HEK293 (cell line): ENCODE data around the gene UHRF1.
A peak's percentile ranks its signal among the peaks of the same experiment; 100 is the strongest.

Experiments used
- CTCF ChIA-PET: fragments of 350-600 bp; formaldehyde crosslinking; extraction: SDS; loops from one replicate; lab custom pipeline; 2021; ENCODE audit warnings: antibody characterized with exemption; lab: Yijun Ruan, JAX
- POLR2A ChIA-PET: fragments of 300-600 bp; formaldehyde crosslinking; extraction: SDS; loops from one replicate; lab custom pipeline; 2020; ENCODE audit warnings: antibody characterized with exemption, inconsistent platforms; lab: Yijun Ruan, JAX
- H3K27ac ChIP-seq: fragments of 200-500 bp; sonication (Bioruptor generic); 2 replicates; pipeline ENCODE4 v1.5.1; 2014; ENCODE audit warnings: low read depth, low read length, control low read depth, inconsistent platforms; ENCODE audit errors: extremely low read depth
- H3K36me3 ChIP-seq, 2 experiments: fragments of 200-500 bp in 1 of 2; sonication (Bioruptor generic) in 1 of 2; 1 replicate in 1 of 2; 2 replicates in 1 of 2; pipeline ENCODE4 v1.5.1; 2014 to 2017; ENCODE audit warnings: inconsistent platforms in 2 of 2, low read length in 2 of 2; ENCODE audit not compliant: control insufficient read depth in 2 of 2, insufficient read depth in 1 of 2
- H3K4me1 ChIP-seq: fragments of 200-500 bp; sonication (Bioruptor generic); 2 replicates; pipeline ENCODE4 v1.5.1; 2014; ENCODE audit warnings: mild to moderate bottlenecking, low read length, inconsistent platforms; ENCODE audit not compliant: control insufficient read depth, insufficient read depth
- H3K4me3 ChIP-seq: 2 replicates; pipeline ENCODE4 v1.5.1; 2011; ENCODE audit warnings: low read depth, mild to moderate bottlenecking, control low read depth, low read length, moderate library complexity
- H3K9me3 ChIP-seq: fragments of 200-500 bp; sonication (Bioruptor generic); 2 replicates; pipeline ENCODE4 v1.5.1; 2014; ENCODE audit warnings: low read depth, low read length, inconsistent platforms; ENCODE audit not compliant: control insufficient read depth, insufficient read depth
- BCL11B ChIP-seq: fragments of 450-650 bp; formaldehyde crosslinking; IDR thresholded peaks from 2 replicates; pipeline ENCODE4 v1.5.1; 2016; ENCODE audit warnings: low read depth, missing biosample characterization, missing genetic modification characterization
- GLIS1 ChIP-seq: fragments of 450-650 bp; formaldehyde crosslinking; IDR thresholded peaks from 2 replicates; pipeline ENCODE4 v1.5.1; 2016; ENCODE audit warnings: missing biosample characterization, missing genetic modification characterization
- IKZF3 ChIP-seq: fragments of 450-650 bp; IDR thresholded peaks from 2 replicates; pipeline ENCODE4 v1.5.0; 2018; ENCODE audit warnings: missing biosample characterization, mild to moderate bottlenecking, missing genetic modification characterization, moderate library complexity
- KLF8 ChIP-seq: fragments of 450-650 bp; formaldehyde crosslinking; IDR thresholded peaks from 2 replicates; pipeline ENCODE4 v1.5.1; 2016; ENCODE audit warnings: missing biosample characterization, missing genetic modification characterization
- REPIN1 ChIP-seq: fragments of 450-650 bp; formaldehyde crosslinking; IDR thresholded peaks from 2 replicates; pipeline ENCODE4 v1.5.1; 2017; ENCODE audit warnings: missing biosample characterization, missing genetic modification characterization, low read depth
- ZBTB8A ChIP-seq: fragments of 450-650 bp; formaldehyde crosslinking; IDR thresholded peaks from 2 replicates; pipeline ENCODE4 v1.5.1; 2016; ENCODE audit warnings: missing biosample characterization, missing genetic modification characterization
- ZFHX2 ChIP-seq: fragments of 450-650 bp; formaldehyde crosslinking; conservative IDR thresholded peaks from 2 replicates; pipeline ENCODE4 v1.5.1; 2016; ENCODE audit warnings: missing biosample characterization, missing genetic modification characterization
- ZFP69B ChIP-seq: fragments of 450-650 bp; formaldehyde crosslinking; IDR thresholded peaks from 2 replicates; pipeline ENCODE4 v1.5.1; 2016; ENCODE audit warnings: missing biosample characterization, missing genetic modification characterization
- ZNF121 ChIP-seq: fragments of 450-650 bp; formaldehyde crosslinking; IDR thresholded peaks from 2 replicates; pipeline ENCODE4 v1.5.1; 2016; ENCODE audit warnings: missing biosample characterization, missing genetic modification characterization
- ZNF202 ChIP-seq: fragments of 450-650 bp; formaldehyde crosslinking; IDR thresholded peaks from 2 replicates; pipeline ENCODE4 v1.5.1; 2016; ENCODE audit warnings: missing biosample characterization, missing genetic modification characterization, borderline replicate concordance
- ZNF26 ChIP-seq: fragments of 450-650 bp; formaldehyde crosslinking; IDR thresholded peaks from 2 replicates; pipeline ENCODE4 v1.5.1; 2016; ENCODE audit warnings: missing biosample characterization, missing genetic modification characterization
- ZNF266 ChIP-seq: fragments of 450-650 bp; formaldehyde crosslinking; IDR thresholded peaks from 2 replicates; pipeline ENCODE4 v1.5.1; 2016; ENCODE audit warnings: missing biosample characterization, missing genetic modification characterization, low read depth
- ZNF302 ChIP-seq: fragments of 450-650 bp; formaldehyde crosslinking; IDR thresholded peaks from 2 replicates; pipeline ENCODE4 v1.5.1; 2016; ENCODE audit warnings: missing biosample characterization, missing genetic modification characterization, low read depth
- ZNF335 ChIP-seq: fragments of 450-650 bp; formaldehyde crosslinking; conservative IDR thresholded peaks from 2 replicates; pipeline ENCODE4 v1.5.1; 2016; ENCODE audit warnings: missing biosample characterization, missing genetic modification characterization
- ZNF341 ChIP-seq: fragments of 450-650 bp; formaldehyde crosslinking; IDR thresholded peaks from 2 replicates; pipeline ENCODE4; 2016; ENCODE audit warnings: low read depth, missing biosample characterization, missing genetic modification characterization
- ZNF37A ChIP-seq: fragments of 450-650 bp; IDR thresholded peaks from 2 replicates; pipeline ENCODE4 v1.5.1; 2018; ENCODE audit warnings: missing biosample characterization, missing genetic modification characterization
- ZNF416 ChIP-seq: fragments of 450-650 bp; formaldehyde crosslinking; IDR thresholded peaks from 2 replicates; pipeline ENCODE4 v1.5.1; 2016; ENCODE audit warnings: missing biosample characterization, missing genetic modification characterization
- ZNF423 ChIP-seq: fragments of 450-650 bp; formaldehyde crosslinking; IDR thresholded peaks from 2 replicates; pipeline ENCODE4 v1.5.1; 2016; ENCODE audit warnings: missing biosample characterization, missing genetic modification characterization
- ZNF48 ChIP-seq: fragments of 450-650 bp; formaldehyde crosslinking; IDR thresholded peaks from 2 replicates; pipeline ENCODE4 v1.5.1; 2016; ENCODE audit warnings: missing biosample characterization, missing genetic modification characterization
- ZNF510 ChIP-seq: fragments of 450-650 bp; formaldehyde crosslinking; IDR thresholded peaks from 2 replicates; pipeline ENCODE4 v1.5.1; 2018; ENCODE audit warnings: mild to moderate bottlenecking, missing genetic modification characterization, missing biosample characterization; ENCODE audit not compliant: insufficient replicate concordance
- ZNF571 ChIP-seq: fragments of 450-650 bp; formaldehyde crosslinking; IDR thresholded peaks from 2 replicates; pipeline ENCODE4 v1.5.0; 2017; ENCODE audit warnings: missing biosample characterization, missing genetic modification characterization
- ZNF585B ChIP-seq: fragments of 450-650 bp; formaldehyde crosslinking; IDR thresholded peaks from 2 replicates; pipeline ENCODE4 v1.5.1; 2016; ENCODE audit warnings: missing biosample characterization, missing genetic modification characterization
- ZNF704 ChIP-seq: fragments of 450-650 bp; formaldehyde crosslinking; IDR thresholded peaks from 2 replicates; pipeline ENCODE4 v1.5.1; 2016; ENCODE audit warnings: missing biosample characterization, missing genetic modification characterization
- ZSCAN5A ChIP-seq: fragments of 450-650 bp; formaldehyde crosslinking; IDR thresholded peaks from 2 replicates; pipeline ENCODE4 v1.5.1; 2016; ENCODE audit warnings: missing biosample characterization, missing genetic modification characterization
- TF ChIP-seq, protein P1 (sequence below): fragments of 450-650 bp; formaldehyde crosslinking; IDR thresholded peaks from 2 replicates; pipeline ENCODE4 v1.5.1; 2016; ENCODE audit warnings: missing biosample characterization, missing genetic modification characterization, borderline replicate concordance

Gene UHRF1

DNA sequence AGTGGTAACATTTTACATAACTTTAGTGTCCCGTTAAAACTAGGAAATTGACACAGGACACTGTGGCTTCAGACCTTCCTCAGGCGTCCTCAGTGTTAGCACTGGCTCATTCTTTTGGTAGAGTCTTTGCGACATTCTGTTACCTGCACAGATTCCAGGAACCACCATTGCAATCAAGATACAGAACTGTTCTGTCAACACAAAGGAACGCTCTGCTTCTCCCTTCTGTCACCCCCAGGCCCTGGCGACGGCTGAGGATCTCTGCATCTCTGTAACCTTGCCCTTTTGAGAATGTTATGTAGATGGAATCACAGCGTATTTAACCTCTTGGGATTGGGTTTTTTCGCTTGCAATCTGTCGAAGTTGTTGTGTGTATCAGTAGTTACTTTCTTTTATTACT is 82.2 kb downstream of the UHRF1 start:
- CTCF ChIA-PET: no interaction called here
- POLR2A ChIA-PET: no interaction called here
- no peak overlapping the region for H3K4me3 ChIP-seq

GRCh38 chr19:4991996-4992698 is 82.8 kb downstream of the UHRF1 start:
- Histone ChIP-seq H3K27ac (no peak overlapping the region), H3K4me1 (no peaks in the 10 kb centered on the region; the same call in 1 of the 2 replicates), H3K4me3 (no peak overlapping the region)
- TF ChIP-seq ZNF341 (tag by site-specific recombination) (peak; percentile 52), IKZF3 (no peak)
- TF ChIP-seq, all 188 proteins: peak for 1
- H3K9me3 ChIP-seq: no peaks in the 10 kb centered on the region
- H3K36me3 ChIP-seq: peaks cover 4 to 12% of the 10 kb centered on the region in 2 experiments; a peak in 2 of 3 replicates
- ChIA-PET POLR2A (interaction anchor here (0.6 kb wide), 1 partner anchor 9 kb away, joined by 3 read pairs; no protein-coding TSS in a partner anchor), CTCF (interaction anchor here (0.6 kb wide), 1 partner anchor 267 kb away, joined by 4 read pairs; no protein-coding TSS in a partner anchor)

More for the DNA sequence above, 82.2 kb downstream of the UHRF1 start:
- Histone ChIP-seq H3K4me1 (no peaks in the 10 kb centered on the region; the same call in 1 of the 2 replicates), H3K27ac (no peak overlapping the region)
- no peak for TF ChIP-seq ZNF704
- no peak for TF ChIP-seq ZFP69B (tag by site-specific recombination)
- no peak for TF ChIP-seq ZNF202 (tag by site-specific recombination)
- no peak for TF ChIP-seq ZNF48 (tag by site-specific recombination)
- no peak for TF ChIP-seq BCL11B (tag by site-specific recombination)
- TF ChIP-seq ZNF423: no peak
- TF ChIP-seq, protein P1, sequence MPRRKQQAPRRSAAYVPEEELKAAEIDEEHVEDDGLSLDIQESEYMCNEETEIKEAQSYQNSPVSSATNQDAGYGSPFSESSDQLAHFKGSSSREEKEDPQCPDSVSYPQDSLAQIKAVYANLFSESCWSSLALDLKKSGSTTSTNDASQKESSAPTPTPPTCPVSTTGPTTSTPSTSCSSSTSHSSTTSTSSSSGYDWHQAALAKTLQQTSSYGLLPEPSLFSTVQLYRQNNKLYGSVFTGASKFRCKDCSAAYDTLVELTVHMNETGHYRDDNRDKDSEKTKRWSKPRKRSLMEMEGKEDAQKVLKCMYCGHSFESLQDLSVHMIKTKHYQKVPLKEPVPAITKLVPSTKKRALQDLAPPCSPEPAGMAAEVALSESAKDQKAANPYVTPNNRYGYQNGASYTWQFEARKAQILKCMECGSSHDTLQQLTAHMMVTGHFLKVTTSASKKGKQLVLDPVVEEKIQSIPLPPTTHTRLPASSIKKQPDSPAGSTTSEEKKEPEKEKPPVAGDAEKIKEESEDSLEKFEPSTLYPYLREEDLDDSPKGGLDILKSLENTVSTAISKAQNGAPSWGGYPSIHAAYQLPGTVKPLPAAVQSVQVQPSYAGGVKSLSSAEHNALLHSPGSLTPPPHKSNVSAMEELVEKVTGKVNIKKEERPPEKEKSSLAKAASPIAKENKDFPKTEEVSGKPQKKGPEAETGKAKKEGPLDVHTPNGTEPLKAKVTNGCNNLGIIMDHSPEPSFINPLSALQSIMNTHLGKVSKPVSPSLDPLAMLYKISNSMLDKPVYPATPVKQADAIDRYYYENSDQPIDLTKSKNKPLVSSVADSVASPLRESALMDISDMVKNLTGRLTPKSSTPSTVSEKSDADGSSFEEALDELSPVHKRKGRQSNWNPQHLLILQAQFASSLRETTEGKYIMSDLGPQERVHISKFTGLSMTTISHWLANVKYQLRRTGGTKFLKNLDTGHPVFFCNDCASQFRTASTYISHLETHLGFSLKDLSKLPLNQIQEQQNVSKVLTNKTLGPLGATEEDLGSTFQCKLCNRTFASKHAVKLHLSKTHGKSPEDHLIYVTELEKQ (tag by site-specific recombination): no peak
- no peak for TF ChIP-seq ZNF266 (tag by site-specific recombination)
- no peak for TF ChIP-seq ZSCAN5A
- TF ChIP-seq ZFHX2 (tag by site-specific recombination): no peak
- TF ChIP-seq, all 188 proteins: peak for 0
- Histone ChIP-seq H3K9me3 (no peaks in the 10 kb centered on the region), H3K36me3 (peaks cover 0 to 12% of the 10 kb centered on the region in 2 experiments; a peak in 1 of 3 replicates)

GRCh38 chr19:4993683-4994082 is 84.4 kb downstream of the UHRF1 start:
- Histone ChIP-seq H3K4me1 (no peaks in the 10 kb centered on the region), H3K9me3 (no peaks in the 10 kb centered on the region), H3K36me3 (peaks cover 9 to 12% of the 10 kb centered on the region in 2 experiments; a peak in 2 of 3 replicates), H3K4me3 (no peak overlapping the region), H3K27ac (no peak overlapping the region)
- ChIA-PET CTCF (interaction anchor here (0.6 to 1.6 kb wide), 3 partner anchors 8 to 21 kb away, joined by 3 to 5 read pairs (median 4); no protein-coding TSS in a partner anchor), POLR2A (no interaction called here)
- TF ChIP-seq KLF8: peak; percentile 42; the same call in 1 of the 2 replicates
- TF ChIP-seq ZNF335 (tag by site-specific recombination): no peak
- TF ChIP-seq ZNF37A (tag by site-specific recombination): no peak
- TF ChIP-seq GLIS1: peak; percentile 35; the same call in 1 of the 2 replicates
- TF ChIP-seq ZNF510 (tag by site-specific recombination): no peak
- TF ChIP-seq ZNF571 (tag by site-specific recombination): no peak
- no peak for TF ChIP-seq REPIN1 (tag by site-specific recombination)
- TF ChIP-seq ZNF121 (tag by site-specific recombination): 0 out of 2 replicates have a peak, but pooled peaks have one; percentile 44
- TF ChIP-seq ZNF416 (tag by site-specific recombination): no peak
- no peak for TF ChIP-seq ZNF585B (tag by site-specific recombination)
- no peak for TF ChIP-seq ZNF302 (tag by site-specific recombination)
- TF ChIP-seq ZBTB8A (tag by site-specific recombination): no peak
- TF ChIP-seq ZNF26: no peak
